ENCODE data around the gene PLEKHG5.

PLEKHG5 gene

DNA sequence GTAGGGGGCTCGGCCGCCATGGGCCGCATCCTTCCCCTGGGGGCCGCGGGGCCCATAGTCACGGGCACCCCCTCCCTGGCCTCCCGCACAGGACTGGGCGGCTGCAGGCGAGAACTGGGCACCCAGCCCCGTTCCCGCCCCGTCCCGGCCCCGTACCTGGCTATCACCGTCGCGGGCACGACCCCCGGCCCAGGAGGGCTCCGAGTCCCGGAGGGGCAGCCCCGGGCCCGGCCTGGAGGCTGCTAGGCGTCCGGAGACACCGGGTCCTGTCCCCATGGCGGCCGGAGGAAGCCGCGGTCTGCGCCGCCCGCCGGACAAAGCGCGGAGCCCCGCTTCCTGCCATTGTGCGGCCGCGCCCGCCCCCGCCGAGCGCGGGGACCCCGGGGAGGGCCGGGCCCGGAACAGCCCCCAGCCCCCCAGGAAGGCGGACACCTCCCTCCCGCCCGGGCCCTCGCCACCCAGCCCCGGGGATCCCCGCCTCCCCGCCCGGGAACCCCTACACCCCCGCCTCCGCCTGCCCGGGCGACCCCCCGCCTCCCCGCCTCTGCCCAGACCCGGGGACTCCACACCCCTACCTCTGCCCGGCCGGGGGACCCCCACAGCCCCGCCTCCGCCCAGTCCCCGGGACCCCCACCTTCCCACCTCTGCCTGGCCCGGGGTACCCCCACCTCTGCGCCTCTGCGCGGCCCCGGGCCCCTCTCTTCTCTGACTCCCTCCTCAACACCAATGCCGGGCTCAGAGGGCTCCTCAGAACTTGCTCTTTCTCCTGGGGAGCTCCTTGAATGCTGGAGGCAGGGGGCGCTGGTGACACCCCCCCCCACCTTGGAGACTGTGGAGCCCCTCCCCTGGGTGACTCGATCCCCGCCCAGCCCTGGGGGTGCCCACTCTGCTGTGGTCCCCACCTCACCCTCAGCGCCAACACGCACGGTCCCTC, 6.0 kb downstream of the PLEKHG5 start:
- no peak overlapping the region for H2BK15ac ChIP-seq (replicated peaks; ENCODE audit: low read depth)
- H3K79me1 ChIP-seq (ENCODE audit: low read length) = no peaks in the 10 kb centered on the region
- H3K79me2 ChIP-seq (ENCODE audit: control insufficient read depth, insufficient read depth, low read length) = no peaks in the 10 kb centered on the region
- WGBS (ENCODE audit: extremely low coverage, insufficient coverage, low lambda C conversion rate) = no CpG with 5 or more reads among the region's 80 CpGs
- peak overlapping the region; percentile 59 for H3K4me3 ChIP-seq (ENCODE audit: low read length)
- H3K36me3 ChIP-seq (ENCODE audit: control insufficient read depth, insufficient read depth, low read length) = no peaks in the 10 kb centered on the region
- no peak overlapping the region for H2AK5ac ChIP-seq (ENCODE audit: low read length)
- H3K4me2 ChIP-seq (ENCODE audit: low read length) = peak overlapping the region; percentile 65
- H4K8ac ChIP-seq (ENCODE audit: low read depth, low read length) = peak overlapping the region; percentile 88
- peak overlapping the region; percentile 94 for H3K23ac ChIP-seq (ENCODE audit: low read length)
- peak overlapping the region; percentile 96 for H3K18ac ChIP-seq (ENCODE audit: low read length)
- DNase-seq = no peak
- H3K4ac ChIP-seq (ENCODE audit: low read depth, low read length) = peak overlapping the region; percentile 83
- H2BK5ac ChIP-seq (ENCODE audit: low read length) = no peak overlapping the region
- H3K4me1 ChIP-seq (ENCODE audit: control insufficient read depth, low read depth, low read length) = no peaks in the 10 kb centered on the region
- no peaks in the 10 kb centered on the region for H3K27me3 ChIP-seq (ENCODE audit: insufficient read depth, low read length, poor library complexity)
- H4K5ac ChIP-seq (ENCODE audit: low read length) = no peak overlapping the region
- H3K9ac ChIP-seq (ENCODE audit: low read length) = peak overlapping the region; percentile 89
- peak overlapping the region; percentile 33 for H2BK120ac ChIP-seq (ENCODE audit: low read depth, low read length)
- peak overlapping the region; percentile 91 for H3K56ac ChIP-seq (ENCODE audit: low read length)
- H3K27ac ChIP-seq (ENCODE audit: low read depth, low read length) = no peak overlapping the region

- no peaks in the 10 kb centered on the region for H3K36me3 ChIP-seq (ENCODE audit: control insufficient read depth, insufficient read depth, low read length)
- H3K4me1 ChIP-seq (ENCODE audit: control insufficient read depth, low read depth, low read length) = no peaks in the 10 kb centered on the region
- peak overlapping the region; percentile 88 for H4K8ac ChIP-seq (ENCODE audit: low read depth, low read length)
- no peaks in the 10 kb centered on the region for H3K79me2 ChIP-seq (ENCODE audit: control insufficient read depth, insufficient read depth, low read length)
- no peak overlapping the region for H2BK15ac ChIP-seq (replicated peaks; ENCODE audit: low read depth)
- H4K5ac ChIP-seq (ENCODE audit: low read length) = no peak overlapping the region
- DNase-seq = no peak
- peak overlapping the region; percentile 91 for H3K56ac ChIP-seq (ENCODE audit: low read length)
- H2AK5ac ChIP-seq (ENCODE audit: low read length) = no peak overlapping the region
- H3K23ac ChIP-seq (ENCODE audit: low read length) = peak overlapping the region; percentile 94
- H2BK5ac ChIP-seq (ENCODE audit: low read length) = no peak overlapping the region
- no peak overlapping the region for H2BK120ac ChIP-seq (ENCODE audit: low read depth, low read length)
- H3K9ac ChIP-seq (ENCODE audit: low read length) = peak overlapping the region; percentile 89
- no CpG with 5 or more reads among the region's 13 CpGs for WGBS (ENCODE audit: extremely low coverage, insufficient coverage, low lambda C conversion rate)
- peak overlapping the region; percentile 83 for H3K4ac ChIP-seq (ENCODE audit: low read depth, low read length)
- no peaks in the 10 kb centered on the region for H3K27me3 ChIP-seq (ENCODE audit: insufficient read depth, low read length, poor library complexity)
- H3K4me3 ChIP-seq (ENCODE audit: low read length) = peak overlapping the region; percentile 59
- peak overlapping the region; percentile 33 for H3K4me2 ChIP-seq (ENCODE audit: low read length)
- no peaks in the 10 kb centered on the region for H3K79me1 ChIP-seq (ENCODE audit: low read length)
- no peak overlapping the region for H3K27ac ChIP-seq (ENCODE audit: low read depth, low read length)
- H3K18ac ChIP-seq (ENCODE audit: low read length) = peak overlapping the region; percentile 96
Observed at GRCh38 chr1:6484826-6485167, 6.7 kb downstream of the PLEKHG5 start.

DNA sequence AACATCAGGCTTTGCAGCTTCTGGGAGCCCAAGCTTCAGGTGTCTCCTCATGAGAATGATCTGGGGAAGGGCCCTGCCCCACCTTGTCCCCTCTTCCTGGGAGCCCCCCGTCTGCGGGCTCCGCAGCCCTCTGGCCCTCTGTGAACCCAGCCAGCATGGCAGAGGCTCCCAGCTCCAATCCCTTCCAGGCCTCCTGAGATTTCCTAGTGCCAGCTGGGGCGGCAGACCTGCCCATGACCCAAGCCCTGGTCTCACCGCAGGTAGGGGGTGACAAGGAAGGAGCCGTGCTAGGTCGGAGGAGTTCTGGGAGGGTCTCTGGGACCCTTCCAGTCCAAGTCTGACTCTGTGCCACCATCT, 7.7 kb downstream of the PLEKHG5 start:
- no peak overlapping the region for H3K27ac ChIP-seq (ENCODE audit: low read depth, low read length)
- no peak overlapping the region for H3K4ac ChIP-seq (ENCODE audit: low read depth, low read length)
- H4K5ac ChIP-seq (ENCODE audit: low read length) = no peak overlapping the region
- no peak overlapping the region for H2BK5ac ChIP-seq (ENCODE audit: low read length)
- H3K36me3 ChIP-seq (ENCODE audit: control insufficient read depth, insufficient read depth, low read length) = no peaks in the 10 kb centered on the region
- no peak overlapping the region for H3K18ac ChIP-seq (ENCODE audit: low read length)
- H3K79me2 ChIP-seq (ENCODE audit: control insufficient read depth, insufficient read depth, low read length) = no peaks in the 10 kb centered on the region
- no peak overlapping the region for H2BK15ac ChIP-seq (replicated peaks; ENCODE audit: low read depth)
- H3K27me3 ChIP-seq (ENCODE audit: insufficient read depth, low read length, poor library complexity) = no peaks in the 10 kb centered on the region
- no peak overlapping the region for H4K8ac ChIP-seq (ENCODE audit: low read depth, low read length)
- no peak overlapping the region for H3K9ac ChIP-seq (ENCODE audit: low read length)
- H3K23ac ChIP-seq (ENCODE audit: low read length) = no peak overlapping the region
- no peak overlapping the region for H3K4me3 ChIP-seq (ENCODE audit: low read length)
- H3K79me1 ChIP-seq (ENCODE audit: low read length) = no peaks in the 10 kb centered on the region
- WGBS (ENCODE audit: extremely low coverage, insufficient coverage, low lambda C conversion rate) = no CpG with 5 or more reads among the region's 7 CpGs
- H3K56ac ChIP-seq (ENCODE audit: low read length) = no peak overlapping the region
- H2AK5ac ChIP-seq (ENCODE audit: low read length) = no peak overlapping the region
- no peak overlapping the region for H3K4me2 ChIP-seq (ENCODE audit: low read length)
- no peak overlapping the region for H2BK120ac ChIP-seq (ENCODE audit: low read depth, low read length)
- no peaks in the 10 kb centered on the region for H3K4me1 ChIP-seq (ENCODE audit: control insufficient read depth, low read depth, low read length)
- no peak for DNase-seq

DNA sequence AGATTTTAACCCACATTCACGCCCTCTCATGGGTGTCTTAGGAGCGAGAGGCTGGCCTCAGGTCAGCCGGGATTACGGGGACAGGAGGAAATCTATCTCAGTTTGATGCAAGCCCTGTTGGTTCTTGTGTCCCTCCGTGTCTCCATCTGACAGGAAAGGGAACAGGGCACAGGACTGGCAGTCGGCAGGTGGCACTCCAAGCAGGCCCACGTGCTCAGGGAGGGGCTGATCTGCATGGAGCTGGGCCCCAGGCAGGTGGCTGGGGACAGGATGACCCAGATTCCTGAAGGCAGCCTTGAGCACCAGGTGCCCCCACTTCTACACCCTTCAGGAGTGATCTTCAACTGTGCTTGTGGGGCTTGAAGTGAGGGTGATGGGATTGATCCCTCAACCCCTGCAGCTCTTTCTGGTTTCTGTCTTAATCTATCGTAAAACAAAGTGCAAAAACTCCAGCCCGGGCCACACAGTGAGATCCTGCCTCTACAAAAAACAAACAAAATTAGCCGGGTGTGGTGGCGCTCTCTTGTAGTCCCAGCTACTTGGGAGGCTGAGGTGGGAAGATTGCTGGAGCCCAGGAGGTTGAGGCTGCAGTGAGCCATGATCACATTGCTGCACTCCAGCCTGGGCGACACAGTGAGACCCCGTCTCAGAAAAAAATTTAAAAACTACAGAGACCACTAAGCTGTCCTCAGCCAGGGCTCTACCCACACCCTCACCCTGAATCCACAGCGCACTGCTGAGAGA, 8.3 kb downstream of the PLEKHG5 start:
- no peak overlapping the region for H3K56ac ChIP-seq (ENCODE audit: low read length)
- H4K8ac ChIP-seq (ENCODE audit: low read depth, low read length) = no peak overlapping the region
- H3K36me3 ChIP-seq (ENCODE audit: control insufficient read depth, insufficient read depth, low read length) = no peaks in the 10 kb centered on the region
- H3K27me3 ChIP-seq (ENCODE audit: insufficient read depth, low read length, poor library complexity) = no peaks in the 10 kb centered on the region
- DNase-seq = no peak
- no peak overlapping the region for H2BK120ac ChIP-seq (ENCODE audit: low read depth, low read length)
- H3K4me1 ChIP-seq (ENCODE audit: control insufficient read depth, low read depth, low read length) = no peaks in the 10 kb centered on the region
- H2BK5ac ChIP-seq (ENCODE audit: low read length) = no peak overlapping the region
- H3K4me3 ChIP-seq (ENCODE audit: low read length) = no peak overlapping the region
- no peak overlapping the region for H2BK15ac ChIP-seq (replicated peaks; ENCODE audit: low read depth)
- WGBS (ENCODE audit: extremely low coverage, insufficient coverage, low lambda C conversion rate) = no CpG with 5 or more reads among the region's 14 CpGs
- no peak overlapping the region for H3K27ac ChIP-seq (ENCODE audit: low read depth, low read length)
- no peak overlapping the region for H3K4ac ChIP-seq (ENCODE audit: low read depth, low read length)
- no peaks in the 10 kb centered on the region for H3K79me2 ChIP-seq (ENCODE audit: control insufficient read depth, insufficient read depth, low read length)
- H4K5ac ChIP-seq (ENCODE audit: low read length) = no peak overlapping the region
- H3K9ac ChIP-seq (ENCODE audit: low read length) = no peak overlapping the region
- no peaks in the 10 kb centered on the region for H3K79me1 ChIP-seq (ENCODE audit: low read length)
- H2AK5ac ChIP-seq (ENCODE audit: low read length) = no peak overlapping the region
- no peak overlapping the region for H3K4me2 ChIP-seq (ENCODE audit: low read length)
- H3K18ac ChIP-seq (ENCODE audit: low read length) = no peak overlapping the region
- no peak overlapping the region for H3K23ac ChIP-seq (ENCODE audit: low read length)

DNA sequence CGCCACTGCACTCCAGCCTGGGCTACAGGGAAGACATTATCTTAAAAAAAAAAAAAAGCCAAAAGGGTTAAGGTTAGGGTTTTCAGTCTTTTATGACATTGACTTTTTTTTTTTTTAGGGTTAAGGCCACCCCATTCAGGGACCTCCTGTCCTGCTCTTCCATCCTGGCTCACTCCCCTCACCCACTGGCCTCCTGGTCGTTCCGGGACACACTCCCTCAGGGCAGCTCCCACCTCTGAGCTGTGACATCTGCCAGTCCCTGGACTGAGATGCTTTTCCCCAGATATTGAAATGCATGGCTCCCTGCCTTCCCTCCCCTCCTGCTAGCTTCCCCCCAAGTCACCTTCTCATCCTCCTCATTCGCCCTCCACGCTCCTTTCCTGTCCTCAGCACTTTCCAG, 9.6 kb downstream of the PLEKHG5 start:
- Histone ChIP-seq H3K27ac (ENCODE audit: low read depth, low read length) (no peak overlapping the region), H4K8ac (ENCODE audit: low read depth, low read length) (no peak overlapping the region), H3K79me1 (ENCODE audit: low read length) (no peaks in the 10 kb centered on the region), H3K18ac (ENCODE audit: low read length) (no peak overlapping the region), H3K4me3 (ENCODE audit: low read length) (no peak overlapping the region), H2AK5ac (ENCODE audit: low read length) (no peak overlapping the region), H2BK120ac (ENCODE audit: low read depth, low read length) (no peak overlapping the region), H3K9ac (ENCODE audit: low read length) (no peak overlapping the region), H2BK15ac (replicated peaks; ENCODE audit: low read depth) (no peak overlapping the region), H3K36me3 (ENCODE audit: control insufficient read depth, insufficient read depth, low read length) (no peaks in the 10 kb centered on the region), H3K4ac (ENCODE audit: low read depth, low read length) (no peak overlapping the region), H3K27me3 (ENCODE audit: insufficient read depth, low read length, poor library complexity) (no peaks in the 10 kb centered on the region), H3K79me2 (ENCODE audit: control insufficient read depth, insufficient read depth, low read length) (no peaks in the 10 kb centered on the region), H2BK5ac (ENCODE audit: low read length) (no peak overlapping the region), H3K4me2 (ENCODE audit: low read length) (no peak overlapping the region), H3K23ac (ENCODE audit: low read length) (no peak overlapping the region), H3K4me1 (ENCODE audit: control insufficient read depth, low read depth, low read length) (no peaks in the 10 kb centered on the region), H3K56ac (ENCODE audit: low read length) (no peak overlapping the region), H4K5ac (ENCODE audit: low read length) (no peak overlapping the region)
- no peak for DNase-seq
- WGBS (ENCODE audit: extremely low coverage, insufficient coverage, low lambda C conversion rate) = no CpG with 5 or more reads among the region's 5 CpGs

All from mesendoderm (in vitro differentiated cells).